HUES64 (cell line): ENCODE measurements around the gene RETREG1.

ENCODE experiments used
- H3K27ac ChIP-seq: 2 replicates; pipeline ENCODE4 v1.7.0; 2013; ENCODE audit warnings: low read depth, low read length, inconsistent platforms
- H3K27me3 ChIP-seq: 2 replicates; pipeline ENCODE4 v1.6.1; 2013; ENCODE audit warnings: mild to moderate bottlenecking, low read length; ENCODE audit not compliant: insufficient read depth
- H3K36me3 ChIP-seq: 2 replicates; pipeline ENCODE4 v1.6.1; 2013; ENCODE audit warnings: mild to moderate bottlenecking, low read length; ENCODE audit not compliant: insufficient read depth
- H3K4me1 ChIP-seq: 2 replicates; pipeline ENCODE4 v1.6.1; 2013; ENCODE audit warnings: mild to moderate bottlenecking, low read length, moderate library complexity; ENCODE audit not compliant: insufficient read depth
- H3K4me3 ChIP-seq: 2 replicates; pipeline ENCODE4 v1.5.1; 2013; ENCODE audit warnings: mild to moderate bottlenecking, low read length, moderate library complexity
- H3K9ac ChIP-seq: 2 replicates; pipeline ENCODE4 v1.6.1; 2013; ENCODE audit warnings: mild to moderate bottlenecking, low read depth, low read length
- H3K9me3 ChIP-seq: 2 replicates; pipeline ENCODE4 v1.6.1; 2013; ENCODE audit warnings: low read depth, low read length; ENCODE audit not compliant: insufficient read depth
- WGBS: fragments of 150-250, 120-280 bp; methylation state at CpG from one replicate; pipeline ENCODE4 v1.1.7; 2013; ENCODE audit warnings: missing lambda C conversion rate; 5-methylcytosine and 5-hydroxymethylcytosine counted together

The RETREG1 gene

GRCh38 chr5:16595881-16596580, 20.8 kb downstream of the RETREG1 start:
- H3K9me3 ChIP-seq: no peaks in the 10 kb centered on the region
- no peak overlapping the region for H3K27ac ChIP-seq
- H3K9ac ChIP-seq: no peak overlapping the region
- no peaks in the 10 kb centered on the region for H3K27me3 ChIP-seq
- no peaks in the 10 kb centered on the region for H3K36me3 ChIP-seq
- 0 out of 2 replicates have a peak, but pooled peaks cover 8% of the 10 kb centered on the region for H3K4me1 ChIP-seq
- H3K4me3 ChIP-seq: no peak overlapping the region
- 90% methylated on average over 6 of the region's 6 CpGs for WGBS

GRCh38 chr5:16593628-16594027, 23.2 kb downstream of the RETREG1 start:
- Histone ChIP-seq H3K4me3 (no peak overlapping the region), H3K4me1 (0 out of 2 replicates have a peak, but pooled peaks cover 8% of the 10 kb centered on the region), H3K36me3 (no peaks in the 10 kb centered on the region), H3K27ac (no peak overlapping the region), H3K9ac (no peak overlapping the region), H3K27me3 (no peaks in the 10 kb centered on the region), H3K9me3 (no peaks in the 10 kb centered on the region)
- WGBS: 91% methylated on average over 3 of the region's 3 CpGs

GRCh38 chr5:16593013-16593412, 23.8 kb downstream of the RETREG1 start:
- no peaks in the 10 kb centered on the region for H3K27me3 ChIP-seq
- no peak overlapping the region for H3K27ac ChIP-seq
- WGBS: 72% methylated on average over 4 of the region's 4 CpGs
- 0 out of 2 replicates have a peak, but pooled peaks cover 8% of the 10 kb centered on the region for H3K4me1 ChIP-seq
- no peaks in the 10 kb centered on the region for H3K9me3 ChIP-seq
- no peak overlapping the region for H3K4me3 ChIP-seq
- H3K9ac ChIP-seq: no peak overlapping the region
- H3K36me3 ChIP-seq: no peaks in the 10 kb centered on the region

DNA sequence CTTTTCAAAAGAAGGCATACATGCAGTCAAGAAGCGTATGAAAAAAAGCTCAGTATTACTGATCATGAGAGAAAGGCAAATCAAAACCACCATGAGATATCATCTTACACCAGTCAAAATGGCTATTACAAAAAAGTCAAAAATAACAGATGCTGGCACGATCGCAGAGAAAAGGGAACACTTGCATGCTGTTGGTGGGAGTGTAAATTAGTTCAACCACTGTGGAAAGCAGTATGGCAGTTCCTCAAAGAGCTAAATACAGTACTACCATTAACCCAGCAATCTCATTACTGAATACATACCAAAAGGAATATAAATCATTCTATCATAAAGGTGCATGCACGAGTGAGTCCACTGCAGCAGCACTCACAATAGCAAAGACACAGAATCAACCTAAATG, 24.5 kb downstream of the RETREG1 start:
- Histone ChIP-seq H3K27me3 (no peaks in the 10 kb centered on the region), H3K4me3 (no peak overlapping the region), H3K9ac (no peak overlapping the region), H3K9me3 (no peaks in the 10 kb centered on the region), H3K4me1 (0 out of 2 replicates have a peak, but pooled peaks cover 8% of the 10 kb centered on the region), H3K27ac (no peak overlapping the region), H3K36me3 (no peaks in the 10 kb centered on the region)
- 96% methylated on average over 4 of the region's 4 CpGs for WGBS

- no peak overlapping the region for H3K9ac ChIP-seq
- 0 out of 2 replicates have a peak, but pooled peaks cover 3% of the 10 kb centered on the region for H3K9me3 ChIP-seq
- no peaks in the 10 kb centered on the region for H3K27me3 ChIP-seq
- 0 out of 2 replicates have a peak, but pooled peaks cover 12% of the 10 kb centered on the region for H3K4me1 ChIP-seq
- H3K36me3 ChIP-seq: no peaks in the 10 kb centered on the region
- no peak overlapping the region for H3K4me3 ChIP-seq
- 95% methylated on average over 3 of the region's 3 CpGs for WGBS
- H3K27ac ChIP-seq: no peak overlapping the region
Measured at GRCh38 chr5:16590685-16591084, 26.1 kb downstream of the RETREG1 start.

GRCh38 chr5:16589658-16590057, 27.1 kb downstream of the RETREG1 start:
- WGBS: 93% methylated on average over 3 of the region's 3 CpGs
- Histone ChIP-seq H3K4me1 (0 out of 2 replicates have a peak, but pooled peaks cover 12% of the 10 kb centered on the region), H3K4me3 (no peak overlapping the region), H3K9me3 (0 out of 2 replicates have a peak, but pooled peaks cover 3% of the 10 kb centered on the region), H3K27me3 (no peaks in the 10 kb centered on the region), H3K9ac (no peak overlapping the region), H3K27ac (no peak overlapping the region), H3K36me3 (no peaks in the 10 kb centered on the region)

- no peak overlapping the region for H3K4me3 ChIP-seq
- WGBS: 93% methylated on average over 10 of the region's 10 CpGs
- H3K36me3 ChIP-seq: no peaks in the 10 kb centered on the region
- H3K4me1 ChIP-seq: 0 out of 2 replicates have a peak, but pooled peaks cover 12% of the 10 kb centered on the region
- H3K9ac ChIP-seq: no peak overlapping the region
- 0 out of 2 replicates have a peak, but pooled peaks cover 3% of the 10 kb centered on the region for H3K9me3 ChIP-seq
- no peaks in the 10 kb centered on the region for H3K27me3 ChIP-seq
- no peak overlapping the region for H3K27ac ChIP-seq
Measured at GRCh38 chr5:16588434-16589214, 28.2 kb downstream of the RETREG1 start.

DNA sequence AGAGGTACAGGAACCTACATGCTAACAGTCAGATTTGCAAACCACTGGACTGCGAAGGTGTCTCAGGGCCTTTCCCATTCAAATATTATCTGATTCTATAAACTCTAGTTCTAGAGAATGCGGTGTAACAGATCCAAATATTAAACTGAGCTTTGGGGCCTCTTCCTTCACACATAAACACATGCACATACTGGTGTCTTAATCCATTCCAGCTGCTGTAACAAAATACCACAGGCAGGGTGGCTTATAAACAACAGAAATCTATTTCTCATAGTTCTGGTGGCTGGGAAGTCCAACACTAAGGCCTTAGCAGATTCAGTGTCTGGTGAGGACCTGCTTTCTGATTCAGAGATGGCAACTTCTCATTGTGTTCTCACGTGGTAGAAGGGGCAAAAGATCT, 30.2 kb downstream of the RETREG1 start:
- no peak overlapping the region for H3K27ac ChIP-seq
- 0 out of 2 replicates have a peak, but pooled peaks cover 3% of the 10 kb centered on the region for H3K9me3 ChIP-seq
- H3K9ac ChIP-seq: no peak overlapping the region
- WGBS: 90% methylated on average over 3 of the region's 3 CpGs
- H3K36me3 ChIP-seq: no peaks in the 10 kb centered on the region
- H3K4me1 ChIP-seq: 0 out of 2 replicates have a peak, but pooled peaks cover 8% of the 10 kb centered on the region
- H3K4me3 ChIP-seq: no peak overlapping the region
- no peaks in the 10 kb centered on the region for H3K27me3 ChIP-seq

DNA sequence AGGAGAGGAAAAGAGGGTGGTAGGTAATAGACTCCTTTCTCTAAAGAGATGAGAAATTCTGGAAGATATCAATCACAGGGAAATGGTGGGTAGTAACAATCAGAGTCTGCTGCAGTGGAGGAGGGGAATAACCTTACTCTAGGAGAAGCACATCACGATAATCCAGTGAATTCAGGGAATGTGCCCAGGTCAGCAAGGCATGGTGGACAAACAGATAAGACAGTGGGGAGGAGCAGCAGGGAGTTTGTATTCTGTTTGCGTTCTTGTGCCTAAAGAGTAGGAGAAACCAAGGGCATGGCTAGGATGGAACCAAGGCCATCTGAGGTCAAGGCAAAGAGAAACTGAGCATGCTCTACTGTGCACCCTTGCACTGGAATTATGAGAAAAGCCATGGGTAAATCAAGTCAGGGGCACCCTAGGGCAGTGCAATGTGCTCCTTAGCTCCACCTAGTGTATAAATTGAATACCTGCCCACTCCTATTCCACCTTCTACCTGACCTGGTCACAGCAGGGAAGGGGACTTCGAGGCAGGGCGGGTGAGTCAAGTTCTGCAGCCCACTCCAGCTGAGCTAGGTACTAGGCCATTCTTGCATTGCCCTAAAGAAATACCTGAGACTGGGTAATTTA, 31.6 kb downstream of the RETREG1 start:
- H3K9ac ChIP-seq: no peak overlapping the region
- H3K27me3 ChIP-seq: no peaks in the 10 kb centered on the region
- no peak overlapping the region for H3K27ac ChIP-seq
- 0 out of 2 replicates have a peak, but pooled peaks cover 3% of the 10 kb centered on the region for H3K9me3 ChIP-seq
- no peak overlapping the region for H3K4me3 ChIP-seq
- 0 out of 2 replicates have a peak, but pooled peaks cover 3% of the 10 kb centered on the region for H3K4me1 ChIP-seq
- WGBS: 96% methylated on average over 4 of the region's 4 CpGs
- no peaks in the 10 kb centered on the region for H3K36me3 ChIP-seq

DNA sequence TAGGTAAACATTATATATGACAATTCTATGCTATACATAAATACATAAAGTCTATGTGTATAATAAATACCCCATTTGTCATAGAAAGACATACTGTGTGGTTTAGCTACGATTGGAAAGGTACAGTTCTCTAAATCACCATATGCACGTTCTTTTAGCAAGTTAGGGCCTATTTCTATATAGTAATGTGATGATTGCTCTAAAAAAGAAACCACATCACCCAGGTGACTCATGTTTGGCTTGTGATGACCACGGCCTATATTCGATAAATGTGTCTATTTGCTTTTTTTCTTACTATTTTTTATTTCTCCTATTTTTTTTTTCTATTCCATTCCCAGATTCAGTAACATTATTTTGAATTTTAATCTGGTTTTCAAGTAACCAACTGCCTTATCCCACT, 34.7 kb downstream of the RETREG1 start:
- Histone ChIP-seq H3K27me3 (no peaks in the 10 kb centered on the region), H3K4me3 (no peak overlapping the region), H3K27ac (no peak overlapping the region), H3K9ac (no peak overlapping the region), H3K36me3 (no peaks in the 10 kb centered on the region), H3K4me1 (peaks cover 16% of the 10 kb centered on the region; the same call in 1 of the 2 replicates), H3K9me3 (0 out of 2 replicates have a peak, but pooled peaks cover 3% of the 10 kb centered on the region)
- WGBS: 89% methylated on average over 2 of the region's 4 CpGs

GRCh38 chr5:16580382-16580781, 36.4 kb downstream of the RETREG1 start:
- H3K9me3 ChIP-seq: no peaks in the 10 kb centered on the region
- 92% methylated on average over 6 of the region's 6 CpGs for WGBS
- H3K4me1 ChIP-seq: peaks cover 19% of the 10 kb centered on the region
- no peaks in the 10 kb centered on the region for H3K36me3 ChIP-seq
- H3K27ac ChIP-seq: no peak overlapping the region
- no peak overlapping the region for H3K9ac ChIP-seq
- H3K4me3 ChIP-seq: no peak overlapping the region
- H3K27me3 ChIP-seq: no peaks in the 10 kb centered on the region
